BLaER1 treated with 17β-estradiol and CSF1 and Interleukin-3, amounts not matched to agents 10 nM and 100 nM (cell line): ENCODE results near the gene LRP8.
"Not testable (repeated sequence)": the region's sequence is repeated elsewhere in the genome, so short reads cannot be mapped to it uniquely, and the experiment has no call there.

Source experiments
- H3K27ac ChIP-seq, 11 experiments: shearing (Covaris generic); formaldehyde crosslinking; 2 replicates each; pipeline ENCODE4 v1.8.1; 2022
- H3K27me3 ChIP-seq, 11 experiments: shearing (Covaris generic); formaldehyde crosslinking; 2 replicates each; pipeline ENCODE4 v1.8.1; 2022
- H3K36me3 ChIP-seq, 11 experiments: shearing (Covaris generic); formaldehyde crosslinking; 2 replicates each; pipeline ENCODE4 v1.8.1; 2022
- H3K4me1 ChIP-seq, 10 experiments: shearing (Covaris generic); formaldehyde crosslinking; 2 replicates each; pipeline ENCODE4 v1.8.1; 2022
- H3K4me2 ChIP-seq, 11 experiments: shearing (Covaris generic); formaldehyde crosslinking; 2 replicates each; pipeline ENCODE4 v1.8.1; 2022
- H3K4me3 ChIP-seq, 10 experiments: shearing (Covaris generic); formaldehyde crosslinking; 2 replicates each; pipeline ENCODE4 v1.8.1; 2022
- H3K9ac ChIP-seq, 11 experiments: shearing (Covaris generic); formaldehyde crosslinking; 2 replicates each; pipeline ENCODE4 v1.8.1; 2022
- H3K9me3 ChIP-seq, 11 experiments: shearing (Covaris generic); formaldehyde crosslinking; replicated peaks in 1 of 11; 2 replicates each; pipeline ENCODE4 v1.8.1; 2022
- H4K20me1 ChIP-seq, 11 experiments: shearing (Covaris generic); formaldehyde crosslinking; 2 replicates each; pipeline ENCODE4 v1.8.1; 2022
- Cebpa-rat ChIP-seq, 11 experiments: shearing (Covaris generic); IDR thresholded peaks; 2 replicates each; pipeline ENCODE4 v1.8.1; 2022

The LRP8 gene

GRCh38 chr1:53285969-53286760, 41.7 kb downstream of the LRP8 start:
- no peak overlapping the region for H3K27ac ChIP-seq
- H3K9me3 ChIP-seq = no peaks in the 10 kb centered on the region; a peak in 2 of 22 replicates
- no peaks in the 10 kb centered on the region for H3K27me3 ChIP-seq
- no peak overlapping the region for H3K9ac ChIP-seq
- H3K4me3 ChIP-seq = no peak overlapping the region
- no peak for TF ChIP-seq Cebpa-rat (IDR thresholded peaks at IDR 0.05)
- H3K4me2 ChIP-seq = no peak overlapping the region
- peaks cover 53 to 93% (median 89%) of the 10 kb centered on the region in 11 experiments for H3K36me3 ChIP-seq
- H4K20me1 ChIP-seq = peaks cover 0 to 67% (median 35%) of the 10 kb centered on the region in 11 experiments; a peak in 17 of 22 replicates
- H3K4me1 ChIP-seq = peaks cover 0 to 15% (median 4%) of the 10 kb centered on the region in 10 experiments; a peak in 11 of 20 replicates

- Histone ChIP-seq H3K9ac (no peak overlapping the region), H3K27me3 (no peaks in the 10 kb centered on the region), H3K27ac (no peak overlapping the region), H3K9me3 (no peaks in the 10 kb centered on the region; a peak in 2 of 22 replicates), H4K20me1 (peaks cover 0 to 67% (median 29%) of the 10 kb centered on the region in 11 experiments; a peak in 17 of 22 replicates), H3K4me1 (peaks cover 0 to 9% (median 2%) of the 10 kb centered on the region in 10 experiments; a peak in 11 of 20 replicates), H3K36me3 (peaks cover 57 to 93% (median 89%) of the 10 kb centered on the region in 11 experiments), H3K4me2 (no peak overlapping the region), H3K4me3 (no peak overlapping the region)
- no peak for TF ChIP-seq Cebpa-rat (IDR thresholded peaks at IDR 0.05)
These were observed 42.3 kb downstream of the LRP8 start for GRCh38 chr1:53285546-53285945.

GRCh38 chr1:53284224-53285020, 43.4 kb downstream of the LRP8 start:
- Histone ChIP-seq H3K36me3 (peaks cover 60 to 93% (median 90%) of the 10 kb centered on the region in 11 experiments), H3K9ac (no peak overlapping the region), H3K27me3 (no peaks in the 10 kb centered on the region), H3K9me3 (no peaks in the 10 kb centered on the region; a peak in 2 of 22 replicates), H3K4me1 (peaks cover 0 to 3% (median 0%) of the 10 kb centered on the region in 10 experiments; a peak in 2 of 20 replicates), H3K4me2 (no peak overlapping the region), H3K27ac (no peak overlapping the region), H4K20me1 (peaks cover 0 to 67% (median 24%) of the 10 kb centered on the region in 11 experiments; a peak in 16 of 22 replicates), H3K4me3 (no peak overlapping the region)
- no peak for TF ChIP-seq Cebpa-rat (IDR thresholded peaks at IDR 0.05)

- H3K4me1 ChIP-seq, H3K4me2 ChIP-seq, H3K4me3 ChIP-seq, H3K27ac ChIP-seq, H3K9me3 ChIP-seq, H3K9ac ChIP-seq, H3K27me3 ChIP-seq: not testable (repeated sequence)
- H4K20me1 ChIP-seq = peaks cover 0 to 67% (median 24%) of the 10 kb centered on the region in 11 experiments; a peak in 14 of 22 replicates
- peaks cover 51 to 93% (median 81%) of the 10 kb centered on the region in 11 experiments for H3K36me3 ChIP-seq
These were observed 44.7 kb downstream of the LRP8 start for GRCh38 chr1:53283156-53283555.

GRCh38 chr1:53281133-53281532, 46.7 kb downstream of the LRP8 start:
- peaks cover 61 to 94% (median 80%) of the 10 kb centered on the region in 11 experiments for H3K36me3 ChIP-seq
- H3K4me1 ChIP-seq = no peaks in the 10 kb centered on the region
- peaks cover 0 to 69% (median 22%) of the 10 kb centered on the region in 11 experiments; a peak in 13 of 22 replicates for H4K20me1 ChIP-seq
- no peak for TF ChIP-seq Cebpa-rat (IDR thresholded peaks at IDR 0.05)
- no peak overlapping the region for H3K4me2 ChIP-seq
- no peak overlapping the region for H3K4me3 ChIP-seq
- no peak overlapping the region for H3K27ac ChIP-seq
- no peaks in the 10 kb centered on the region for H3K27me3 ChIP-seq
- H3K9me3 ChIP-seq = no peaks in the 10 kb centered on the region; a peak in 2 of 22 replicates
- no peak overlapping the region for H3K9ac ChIP-seq

- peaks cover 0 to 69% (median 25%) of the 10 kb centered on the region in 11 experiments; a peak in 13 of 22 replicates for H4K20me1 ChIP-seq
- no peaks in the 10 kb centered on the region; a peak in 2 of 22 replicates for H3K9me3 ChIP-seq
- no peak overlapping the region for H3K4me2 ChIP-seq
- no peak overlapping the region for H3K4me3 ChIP-seq
- no peaks in the 10 kb centered on the region for H3K4me1 ChIP-seq
- no peak for TF ChIP-seq Cebpa-rat (IDR thresholded peaks at IDR 0.05)
- no peaks in the 10 kb centered on the region for H3K27me3 ChIP-seq
- H3K9ac ChIP-seq = no peak overlapping the region
- H3K36me3 ChIP-seq = peaks cover 60 to 94% (median 80%) of the 10 kb centered on the region in 11 experiments
- H3K27ac ChIP-seq = no peak overlapping the region
These were observed 47.4 kb downstream of the LRP8 start for GRCh38 chr1:53280496-53280895.

GRCh38 chr1:53279296-53280200, 48.3 kb downstream of the LRP8 start:
- H3K9ac ChIP-seq = 0 out of 22 replicates have a peak overlapping the region, but pooled peaks of 1 of the 11 experiments have one; percentile 7
- no peak overlapping the region for H3K4me3 ChIP-seq
- no peak overlapping the region for H3K27ac ChIP-seq
- TF ChIP-seq Cebpa-rat (IDR thresholded peaks at IDR 0.05) = no peak
- peaks cover 58 to 94% (median 80%) of the 10 kb centered on the region in 11 experiments for H3K36me3 ChIP-seq
- no peak overlapping the region for H3K4me2 ChIP-seq
- H4K20me1 ChIP-seq = peaks cover 0 to 76% (median 35%) of the 10 kb centered on the region in 11 experiments; a peak in 14 of 22 replicates
- H3K9me3 ChIP-seq = no peaks in the 10 kb centered on the region; a peak in 2 of 22 replicates
- H3K27me3 ChIP-seq = no peaks in the 10 kb centered on the region
- no peaks in the 10 kb centered on the region for H3K4me1 ChIP-seq

GRCh38 chr1:53278298-53278725, 49.6 kb downstream of the LRP8 start:
- no peak for TF ChIP-seq Cebpa-rat (IDR thresholded peaks at IDR 0.05)
- Histone ChIP-seq H3K27me3 (no peaks in the 10 kb centered on the region), H3K9ac (no peak overlapping the region), H3K9me3 (no peaks in the 10 kb centered on the region), H4K20me1 (peaks cover 0 to 88% (median 44%) of the 10 kb centered on the region in 11 experiments; a peak in 15 of 22 replicates), H3K4me3 (no peak overlapping the region), H3K4me1 (peaks cover 0 to 12% (median 4%) of the 10 kb centered on the region in 10 experiments; a peak in 7 of 20 replicates), H3K4me2 (no peak overlapping the region), H3K27ac (no peak overlapping the region), H3K36me3 (peaks cover 54 to 100% (median 86%) of the 10 kb centered on the region in 11 experiments)
